Heart left ventricle (tissue), 16 donors: ENCODE results near the gene AEBP2. TPM values are rescaled to one million over a fixed set of nuclear protein-coding genes. Genes with fewer than 3 reads are reported as not detected.

ENCODE experiments used
- ATAC-seq, 4 donors: fragments of 200-7000 bp; cut with Tn5 transposase; one replicate each; pipeline ENCODE4 v1.9.1; 2020 to 2022; ENCODE audit warnings: moderate library complexity in 4 of 4, mild to moderate bottlenecking in 3 of 4, moderate number of reproducible peaks in 1 of 4
- DNase-seq, 5 donors: peaks; one replicate each; pipeline ENCODE4 v3.0.0-alpha.2; 2020
- H3K27ac ChIP-seq, 12 donors: fragments of 200-600 bp; sonication (generic) in 4 of 12; one replicate each; pipeline versions ENCODE4 v1.5.0 to v1.8.0; 2016 to 2022; ENCODE audit warnings: mild to moderate bottlenecking in 2 of 12
- H3K27me3 ChIP-seq, 9 donors: fragments of 200-600 bp; sonication (generic) in 2 of 9; one replicate each; pipeline versions ENCODE4 v1.5.1 to v1.8.0; 2016 to 2022; ENCODE audit warnings: mild to moderate bottlenecking in 3 of 9
- H3K36me3 ChIP-seq, 9 donors: fragments of 200-600 bp; sonication (generic) in 2 of 9; one replicate each; pipeline versions ENCODE4 v1.5.0 to v1.8.0; 2018 to 2022; ENCODE audit warnings: mild to moderate bottlenecking in 2 of 9
- H3K4me1 ChIP-seq, 12 donors: fragments of 200-600 bp; sonication (generic) in 4 of 12; one replicate each; pipeline versions ENCODE4 v1.5.0 to v1.8.0; 2016 to 2022; ENCODE audit warnings: mild to moderate bottlenecking in 3 of 12
- H3K4me3 ChIP-seq, 12 donors: fragments of 200-600 bp; sonication (generic) in 4 of 12; one replicate each; pipeline versions ENCODE4 v1.5.0 to v1.8.0; 2017 to 2022; ENCODE audit warnings: mild to moderate bottlenecking in 9 of 12, moderate library complexity in 4 of 12
- H3K9me3 ChIP-seq, 12 donors: fragments of 200-600 bp; sonication (generic) in 4 of 12; one replicate each; pipeline versions ENCODE4 v1.5.0 to v1.8.0; 2016 to 2022; ENCODE audit warnings: mild to moderate bottlenecking in 1 of 12
- CTCF ChIP-seq, 12 donors: fragments of 200-600 bp; sonication (generic) in 4 of 12; IDR thresholded peaks; one replicate each; pipeline versions ENCODE4 v1.5.0 to v1.8.0; 2018 to 2022; ENCODE audit warnings: antibody characterized with exemption in 12 of 12, mild to moderate bottlenecking in 5 of 12
- POLR2A ChIP-seq, 2 donors: fragments of 450-650 bp; IDR thresholded peaks; one replicate each; pipeline ENCODE4 v1.6.1; 2017; ENCODE audit warnings: antibody characterized with exemption in 2 of 2, mild to moderate bottlenecking in 2 of 2, moderate library complexity in 2 of 2
- WGBS, 4 donors: extraction: QIAGEN DNeasy Blood & Tissue Kit in 2 of 4; methylation state at CpG; one replicate each; pipeline versions ENCODE4 v1.1.5 to v1.1.7; 2013 to 2018; 5-methylcytosine and 5-hydroxymethylcytosine counted together
- intact Hi-C, 10 donors: fragments of 100-400 bp; cut with DNase I; formaldehyde crosslinking; loops; one replicate each; pipeline versions ENCODE4 v1.11.1 to v1.14.2; 2022
- polyA plus RNA-seq, 2 donors: library from polyadenylated mRNA; stranded (reverse); fragments of 200-250 nt; gene quantifications; one replicate each; pipeline ENCODE4 v1.2.3, GENCODE V29; 2013
- total RNA-seq, 9 donors: library from RNA; depleted of rRNA in 2 of 9; stranded (reverse); fragments of >200 nt in 2 of 9; fragmentation: NEBNext Ultra II Directional in 3 of 9; extraction: Animal tissue kit (Norgen Biotek cat#: 25700) in 3 of 9; gene quantifications; one replicate each; pipeline versions ENCODE4 v1.1.0 to v1.2.4, GENCODE V29; 2016 to 2023
- donor health status: ischemic (EF 13 %, LVEDD 7.1; RV severe dilation, severe dysfunction).
- donor health status: healthy with polysubstance abuse.
- donor health status: DM: no; HTN: yes; CAD: no.
- donor health status: DM: no; HTN: no; CAD: no.
- donor health status: ischemic (EF 25% LVEDD 6.9; RV normal size, moderate dysfunction).
- donor health status: ischemic (EF 25% LVEDD 5.7; RV mildly dilated, moderate dysfunction).
- donor health status: healthy.
- donor health status: DM: yes; HTN: yes; CAD: no.
- donor health status: ischemic (EF 35%, LVEDD 5.7; RV mildly dilated, moderate dysfunction).
- donor health status: nonischemic (EF 11% LVEDD 7.7; RV severe dilation, severe dysfunction).
- donor health status: DM: yes; HTN: yes; CAD: no.
- donor health status: PGD.
- donor health status: ischemic (EF 29% LVEDD 5.4; RV normal size, mild dysfunction).
- donor health status: nonischemic (EF 23%, LVEDD 6.1; RV moderate dilation, normal function).

AEBP2 gene
- total and polyA plus RNA-seq, 11 donors = 7.6 to 36.5 (median 22.1) TPM

- WGBS, 4 donors = 61 to 81% (median 78%) methylated on average over 1 of the region's 1 CpG
- H3K4me1 ChIP-seq = peaks cover 0 to 15% (median 0%) of the 10 kb centered on the region in 12 donors
- H3K27ac ChIP-seq = no peak overlapping the region
- intact Hi-C loops = no loop called here
- no peaks in the 10 kb centered on the region for H3K9me3 ChIP-seq
- peaks cover 0 to 75% (median 46%) of the 10 kb centered on the region in 9 donors for H3K36me3 ChIP-seq
- DNase-seq (no peak), ATAC-seq (no peak)
- no peak overlapping the region for H3K4me3 ChIP-seq
- H3K27me3 ChIP-seq = no peaks in the 10 kb centered on the region
- no peak for TF ChIP-seq POLR2A (IDR thresholded peaks at IDR 0.05)
- TF ChIP-seq CTCF (IDR thresholded peaks at IDR 0.05) = no peak
Observed at GRCh38 chr12:19517583-19517982, 78.3 kb downstream of the AEBP2 start.

- Histone ChIP-seq H3K36me3 (peaks cover 0 to 69% (median 44%) of the 10 kb centered on the region in 9 donors), H3K9me3 (no peaks in the 10 kb centered on the region), H3K4me3 (no peak overlapping the region), H3K27me3 (no peaks in the 10 kb centered on the region), H3K4me1 (peaks cover 0 to 15% (median 0%) of the 10 kb centered on the region in 12 donors), H3K27ac (no peak overlapping the region)
- intact Hi-C loops = no loop called here
- no peak for DNase-seq
- TF ChIP-seq POLR2A (IDR thresholded peaks at IDR 0.05) (no peak), CTCF (IDR thresholded peaks at IDR 0.05) (no peak)
- WGBS, 4 donors = 77 to 84% (median 82%) methylated on average over 1 of the region's 1 CpG
- no peak for ATAC-seq
Observed at GRCh38 chr12:19518209-19518608, 78.9 kb downstream of the AEBP2 start.

- intact Hi-C loops = no loop called here
- ATAC-seq (no peak), DNase-seq (no peak)
- H3K4me3 ChIP-seq = no peak overlapping the region
- WGBS, 4 donors = 85 to 92% (median 88%) methylated on average over 5 of the region's 5 CpGs
- H3K27ac ChIP-seq = no peak overlapping the region
- H3K9me3 ChIP-seq = no peaks in the 10 kb centered on the region
- peaks cover 0 to 45% (median 20%) of the 10 kb centered on the region in 9 donors for H3K36me3 ChIP-seq
- TF ChIP-seq POLR2A (IDR thresholded peaks at IDR 0.05) (no peak), CTCF (IDR thresholded peaks at IDR 0.05) (no peak)
- peaks cover 0 to 15% (median 0%) of the 10 kb centered on the region in 12 donors for H3K4me1 ChIP-seq
- no peaks in the 10 kb centered on the region for H3K27me3 ChIP-seq
Observed at GRCh38 chr12:19520646-19521415, 81.5 kb downstream of the AEBP2 start.

GRCh38 chr12:19525274-19525673, 86.0 kb downstream of the AEBP2 start:
- H3K4me1 ChIP-seq = peaks cover 0 to 10% (median 2%) of the 10 kb centered on the region in 12 donors
- intact Hi-C loops = no loop called here
- ATAC-seq (no peak), DNase-seq (no peak)
- no peaks in the 10 kb centered on the region for H3K9me3 ChIP-seq
- no peak for TF ChIP-seq CTCF (IDR thresholded peaks at IDR 0.05)
- no peak for TF ChIP-seq POLR2A (IDR thresholded peaks at IDR 0.05)
- 84 to 90% (median 87%) methylated on average over 7 of the region's 7 CpGs for WGBS, 4 donors
- no peak overlapping the region for H3K27ac ChIP-seq
- peaks cover 0 to 14% (median 0%) of the 10 kb centered on the region in 9 donors for H3K36me3 ChIP-seq
- no peaks in the 10 kb centered on the region for H3K27me3 ChIP-seq
- no peak overlapping the region for H3K4me3 ChIP-seq
